ES-I3 (cell line): ENCODE data around the gene RUNX3.
"Not testable (repeated sequence)": the region's sequence is repeated elsewhere in the genome, so short reads cannot be mapped to it uniquely, and the experiment has no call there.

Source experiments
- H3K36me3 ChIP-seq: 2 replicates; pipeline ENCODE4 v1.6.1; 2013; ENCODE audit warnings: mild to moderate bottlenecking, low read length, control low read depth, moderate library complexity; ENCODE audit not compliant: insufficient read depth
- H3K4me1 ChIP-seq: 2 replicates; pipeline ENCODE4 v1.6.1; 2013; ENCODE audit warnings: mild to moderate bottlenecking, control low read depth, low read length; ENCODE audit not compliant: insufficient read depth
- H3K9ac ChIP-seq: 2 replicates; pipeline ENCODE4 v1.6.1; 2013; ENCODE audit warnings: low read depth, mild to moderate bottlenecking, low read length, moderate library complexity
- H3K9me3 ChIP-seq: 2 replicates; pipeline ENCODE4 v1.6.1; 2013; ENCODE audit warnings: mild to moderate bottlenecking, low read length, moderate library complexity; ENCODE audit not compliant: control insufficient read depth, insufficient read depth

The RUNX3 gene

DNA sequence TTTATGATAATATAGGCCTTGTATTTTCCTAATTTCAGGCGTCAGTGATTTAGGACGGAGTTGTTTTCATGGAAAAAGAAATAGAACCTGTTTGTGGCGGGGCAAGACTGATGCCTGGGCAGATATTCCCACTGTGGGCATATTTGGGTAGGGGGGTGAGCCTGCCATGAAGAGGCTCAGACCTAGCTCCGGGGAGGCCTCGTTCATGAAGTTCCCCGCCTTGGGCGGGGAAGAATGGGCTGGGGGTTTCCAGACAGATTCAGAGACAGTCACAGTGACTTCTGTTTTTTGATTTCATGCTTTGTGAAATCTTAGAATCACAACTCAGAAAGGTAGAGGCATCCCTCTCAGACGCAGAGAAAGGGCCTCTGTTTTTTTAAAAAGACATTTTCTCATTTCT is 36.1 kb downstream of the RUNX3 start:
- Histone ChIP-seq H3K9me3 (peaks cover 2% of the 10 kb centered on the region), H3K36me3 (no peaks in the 10 kb centered on the region), H3K4me1 (no peaks in the 10 kb centered on the region), H3K9ac (no peak overlapping the region)

DNA sequence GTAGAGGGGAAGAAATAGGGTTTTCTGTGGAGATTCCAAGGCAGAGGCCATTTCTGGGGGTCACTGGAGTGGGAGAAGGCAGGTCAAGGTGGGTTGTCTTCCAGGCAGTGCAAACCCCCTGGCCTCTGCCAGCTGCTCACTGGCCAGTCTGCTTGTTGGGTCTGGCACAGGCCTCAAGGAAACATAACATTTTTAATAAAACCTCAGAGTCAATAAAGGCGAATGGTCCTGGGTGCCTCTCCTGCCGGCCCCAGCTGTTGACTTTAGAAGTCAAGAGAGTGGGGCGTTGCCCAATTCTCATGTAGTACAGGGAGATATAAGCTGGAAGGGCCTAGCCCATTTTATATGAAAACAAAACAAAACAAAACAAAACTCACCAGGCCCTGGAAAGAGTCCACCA is 36.6 kb downstream of the RUNX3 start:
- Histone ChIP-seq H3K36me3 (no peaks in the 10 kb centered on the region), H3K4me1 (no peaks in the 10 kb centered on the region), H3K9ac (no peak overlapping the region), H3K9me3 (peaks cover 2% of the 10 kb centered on the region)

DNA sequence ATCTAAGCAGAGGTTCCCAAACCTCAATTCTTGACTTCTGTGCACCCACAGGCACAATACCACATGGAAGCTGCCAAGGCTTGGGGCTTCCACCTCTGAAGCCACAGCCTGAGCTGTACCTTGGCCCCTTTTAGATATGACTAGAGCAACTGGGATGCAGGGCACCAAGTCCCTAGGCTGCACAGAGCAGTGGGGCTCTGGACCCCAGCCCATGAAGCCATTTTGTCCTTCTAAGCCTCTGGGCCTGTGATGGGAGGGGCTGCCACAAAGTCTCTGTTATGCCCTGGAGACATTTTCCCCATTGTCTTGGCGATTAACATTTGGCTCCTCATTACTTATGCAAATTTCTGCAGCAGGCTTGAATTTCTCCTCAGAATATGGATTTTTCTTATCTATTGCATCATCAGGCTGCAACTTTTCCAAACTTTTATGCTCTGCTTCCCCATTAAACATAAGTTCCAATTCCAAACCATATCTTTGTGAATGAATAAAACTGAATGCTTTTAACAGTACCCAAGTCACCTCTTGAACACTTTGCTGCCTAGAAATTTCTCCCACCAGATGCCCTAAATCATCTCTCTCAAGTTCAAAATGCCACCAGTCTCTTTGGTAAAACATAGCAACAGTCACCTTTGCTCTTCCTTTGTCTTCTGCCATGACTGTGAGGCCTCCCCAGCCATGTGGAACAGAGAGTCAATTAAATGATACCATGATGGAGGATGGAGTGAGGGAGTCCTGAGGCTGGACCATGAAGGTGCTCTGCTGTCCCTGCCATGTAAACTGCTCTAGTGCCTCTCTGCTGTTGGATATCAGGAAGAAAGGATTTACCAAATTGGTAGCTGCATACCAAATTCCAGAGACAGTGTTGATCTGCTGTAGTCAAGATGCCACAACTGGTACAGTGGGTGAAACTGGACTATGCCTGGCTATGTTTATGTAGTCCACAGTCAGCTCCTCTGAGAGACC is 37.6 kb downstream of the RUNX3 start:
- Histone ChIP-seq H3K9me3 (peaks cover 2% of the 10 kb centered on the region), H3K4me1 (no peaks in the 10 kb centered on the region), H3K36me3 (no peaks in the 10 kb centered on the region), H3K9ac (no peak overlapping the region)

DNA sequence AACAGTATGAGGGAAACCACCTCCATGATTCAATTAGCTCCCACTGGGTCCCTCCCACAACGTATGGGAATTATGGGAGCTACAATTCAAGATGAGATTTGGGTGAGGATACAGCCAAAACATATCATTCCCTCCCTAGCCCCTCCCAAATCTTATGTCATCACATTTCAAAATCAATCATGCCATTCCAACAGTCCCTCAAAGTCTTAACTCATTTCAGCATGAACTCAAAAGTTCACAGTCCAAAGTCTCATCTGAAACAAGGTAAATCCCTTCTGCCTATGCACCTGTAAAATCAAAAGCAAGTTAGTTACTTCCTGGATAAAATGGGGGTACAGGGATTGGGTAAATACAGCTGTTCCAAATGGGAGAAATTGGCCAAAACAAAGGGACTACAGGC is 38.7 kb downstream of the RUNX3 start:
- H3K4me1 ChIP-seq, H3K9ac ChIP-seq, H3K36me3 ChIP-seq, H3K9me3 ChIP-seq: not testable (repeated sequence)

DNA sequence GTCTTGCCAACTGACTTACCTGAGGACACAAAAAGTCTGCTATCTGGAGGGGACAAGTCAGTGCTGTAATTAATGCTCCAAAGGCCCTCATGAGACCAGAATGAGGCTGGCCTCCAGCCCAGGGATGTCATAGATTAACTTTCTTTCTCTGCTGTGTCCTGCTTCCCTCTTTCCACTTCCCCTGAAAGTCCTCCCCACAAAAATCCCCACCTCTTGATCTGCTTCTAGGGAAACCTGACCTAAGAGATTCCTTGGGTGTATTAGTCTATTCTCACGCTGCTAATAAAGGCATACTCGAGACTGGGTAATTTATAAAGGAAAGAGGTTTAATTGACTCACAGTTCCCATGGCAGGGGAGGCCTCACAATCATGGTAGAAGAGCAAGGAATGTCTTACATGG is 39.2 kb downstream of the RUNX3 start:
- no peaks in the 10 kb centered on the region for H3K4me1 ChIP-seq
- peaks cover 2% of the 10 kb centered on the region for H3K9me3 ChIP-seq
- no peaks in the 10 kb centered on the region for H3K36me3 ChIP-seq
- H3K9ac ChIP-seq = no peak overlapping the region

DNA sequence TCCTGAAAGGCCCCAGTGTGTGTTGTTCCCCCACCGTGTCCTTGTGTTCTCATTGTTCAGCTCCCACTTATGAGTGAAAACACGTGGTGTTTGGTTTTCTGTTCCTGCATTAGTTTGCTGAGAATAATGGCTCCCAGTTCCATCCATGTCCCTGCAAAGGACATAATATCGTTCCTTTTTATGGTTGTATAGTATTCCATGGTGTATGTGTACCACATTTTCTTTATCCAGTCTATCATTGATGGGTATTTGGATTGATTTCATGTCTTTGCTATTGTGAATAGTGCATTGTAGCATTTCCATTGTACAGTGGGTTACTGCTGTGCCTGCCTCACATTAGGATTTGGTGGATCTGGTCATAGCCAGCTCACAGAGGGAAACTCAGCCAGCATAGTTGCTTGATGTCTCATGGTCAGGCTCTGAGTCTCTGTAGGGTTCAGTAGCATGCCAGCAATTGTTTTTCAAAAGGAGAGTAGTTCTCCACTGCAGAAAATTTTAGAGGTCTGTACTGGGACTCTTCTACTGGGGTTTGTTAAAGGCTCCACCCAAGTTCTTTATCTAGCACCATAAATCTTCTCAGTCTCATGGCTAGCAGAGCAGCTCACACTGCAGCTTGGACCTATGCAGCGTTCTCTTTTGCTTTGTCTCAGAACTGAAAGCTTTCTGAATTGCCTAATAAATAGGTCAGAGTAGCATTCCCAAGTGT is 41.0 kb downstream of the RUNX3 start:
- H3K36me3 ChIP-seq = no peaks in the 10 kb centered on the region
- H3K9me3 ChIP-seq = peaks cover 4% of the 10 kb centered on the region
- H3K4me1 ChIP-seq = no peaks in the 10 kb centered on the region
- no peak overlapping the region for H3K9ac ChIP-seq

DNA sequence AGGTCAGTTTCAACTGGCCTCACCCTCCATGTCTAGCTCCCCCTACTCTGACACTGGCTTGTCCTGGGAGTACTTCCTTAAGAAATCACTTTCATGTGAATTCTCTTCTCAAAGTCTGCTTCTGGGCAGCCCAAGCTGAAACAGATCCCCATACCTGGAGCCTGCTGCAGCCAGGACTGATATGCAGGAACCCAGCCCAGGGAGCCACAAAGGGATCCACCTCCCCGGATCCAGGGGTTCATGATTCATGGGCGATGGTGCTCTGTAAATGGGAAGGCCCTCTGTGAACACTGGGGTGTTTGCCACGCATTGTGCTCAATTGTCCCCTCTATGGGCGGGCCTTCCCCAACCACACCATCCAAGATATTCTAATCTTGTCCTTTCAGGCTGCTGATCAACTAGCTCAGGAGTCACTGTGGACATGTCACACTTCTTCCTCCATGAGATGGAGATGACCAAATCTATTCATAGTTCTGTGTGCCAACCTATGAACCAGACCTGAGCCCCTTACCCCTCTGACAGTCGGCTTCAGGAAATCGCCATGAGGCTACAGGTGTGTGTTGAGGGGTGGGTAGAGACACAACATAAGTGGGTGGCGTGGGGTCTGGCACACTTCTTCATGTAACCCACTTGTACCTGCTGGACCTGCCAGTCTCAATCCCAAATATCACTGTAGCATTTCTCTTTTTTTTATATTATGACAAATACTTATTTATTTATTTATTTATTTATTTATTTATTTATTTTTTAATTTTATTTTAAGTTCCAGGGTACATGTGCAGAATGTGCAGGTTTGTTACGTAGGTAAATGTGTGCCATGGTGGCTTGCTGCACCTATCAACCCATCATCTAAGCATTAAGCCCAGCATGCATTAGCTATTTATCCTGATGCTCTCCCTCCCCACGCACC is 41.8 kb downstream of the RUNX3 start:
- no peak overlapping the region for H3K9ac ChIP-seq
- H3K36me3 ChIP-seq = no peaks in the 10 kb centered on the region
- H3K4me1 ChIP-seq = no peaks in the 10 kb centered on the region
- H3K9me3 ChIP-seq = peaks cover 7% of the 10 kb centered on the region

DNA sequence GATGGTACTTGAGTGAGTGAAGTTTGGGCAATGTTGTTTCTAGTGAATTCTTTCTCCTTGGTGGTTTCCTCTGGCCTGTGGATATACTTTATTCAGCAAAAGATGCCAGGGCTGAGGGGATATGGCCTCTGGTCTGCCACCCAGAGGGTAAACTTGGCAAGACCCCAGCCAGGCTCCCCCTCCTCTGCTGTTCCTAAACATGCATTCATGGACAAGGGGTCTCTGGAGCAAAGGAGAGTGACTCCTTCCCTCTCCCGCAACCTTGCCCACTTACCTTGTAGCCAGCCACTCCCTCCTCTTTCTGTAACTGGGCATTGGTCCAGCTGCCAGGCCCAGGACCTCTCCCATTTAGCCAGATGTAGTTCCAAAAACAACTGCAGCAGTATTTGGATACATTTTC is 43.8 kb downstream of the RUNX3 start:
- Histone ChIP-seq H3K4me1 (no peaks in the 10 kb centered on the region), H3K9ac (no peak overlapping the region), H3K36me3 (no peaks in the 10 kb centered on the region)

DNA sequence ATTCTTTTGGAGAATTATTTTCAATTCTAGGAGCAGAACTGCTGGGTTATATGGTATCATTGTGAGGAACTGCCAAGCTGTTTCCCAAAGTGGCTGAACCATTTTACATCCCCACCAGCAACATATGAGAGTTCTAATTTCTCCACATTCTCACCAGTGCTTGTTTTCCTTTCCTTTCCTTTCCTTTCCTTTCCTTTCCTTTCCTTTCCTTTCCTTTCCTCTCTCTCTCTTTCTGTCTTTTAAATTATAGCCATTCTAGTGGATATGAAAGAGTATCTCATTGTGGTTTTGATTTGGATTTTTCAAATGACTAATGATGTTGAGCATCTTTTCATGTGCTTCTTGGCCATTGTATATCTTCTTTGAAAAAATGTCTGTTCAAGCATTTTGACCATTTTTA is 45.3 kb downstream of the RUNX3 start:
- H3K9me3 ChIP-seq = peaks cover 7% of the 10 kb centered on the region; the same call in 1 of the 2 replicates
- H3K4me1 ChIP-seq = no peaks in the 10 kb centered on the region
- no peaks in the 10 kb centered on the region for H3K36me3 ChIP-seq
- no peak overlapping the region for H3K9ac ChIP-seq

More for the DNA sequence above, 43.8 kb downstream of the RUNX3 start:
- H3K9me3 ChIP-seq = peaks cover 7% of the 10 kb centered on the region; the same call in 1 of the 2 replicates

DNA sequence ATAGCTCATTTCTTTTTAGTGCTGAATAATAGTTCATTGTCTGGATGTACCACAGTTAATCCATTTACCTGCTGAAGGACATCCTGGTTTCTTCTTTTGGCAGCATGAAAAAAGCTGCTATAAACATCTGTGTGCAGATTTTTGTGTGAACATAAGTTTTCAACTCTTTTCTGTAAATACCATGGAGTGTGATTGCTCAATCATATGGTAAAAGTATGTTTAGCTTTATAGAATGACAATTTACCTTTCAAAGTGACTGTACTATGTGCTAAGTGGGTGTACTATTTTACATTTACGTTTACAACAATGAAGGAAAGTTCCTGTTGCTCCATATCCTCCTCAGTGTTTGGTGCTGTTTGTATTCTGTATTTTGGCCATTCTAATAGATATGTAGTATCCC is 49.0 kb downstream of the RUNX3 start:
- Histone ChIP-seq H3K4me1 (peaks cover 4% of the 10 kb centered on the region; the same call in 1 of the 2 replicates), H3K36me3 (no peaks in the 10 kb centered on the region), H3K9me3 (peaks cover 5% of the 10 kb centered on the region; the same call in 1 of the 2 replicates), H3K9ac (no peak overlapping the region)

DNA sequence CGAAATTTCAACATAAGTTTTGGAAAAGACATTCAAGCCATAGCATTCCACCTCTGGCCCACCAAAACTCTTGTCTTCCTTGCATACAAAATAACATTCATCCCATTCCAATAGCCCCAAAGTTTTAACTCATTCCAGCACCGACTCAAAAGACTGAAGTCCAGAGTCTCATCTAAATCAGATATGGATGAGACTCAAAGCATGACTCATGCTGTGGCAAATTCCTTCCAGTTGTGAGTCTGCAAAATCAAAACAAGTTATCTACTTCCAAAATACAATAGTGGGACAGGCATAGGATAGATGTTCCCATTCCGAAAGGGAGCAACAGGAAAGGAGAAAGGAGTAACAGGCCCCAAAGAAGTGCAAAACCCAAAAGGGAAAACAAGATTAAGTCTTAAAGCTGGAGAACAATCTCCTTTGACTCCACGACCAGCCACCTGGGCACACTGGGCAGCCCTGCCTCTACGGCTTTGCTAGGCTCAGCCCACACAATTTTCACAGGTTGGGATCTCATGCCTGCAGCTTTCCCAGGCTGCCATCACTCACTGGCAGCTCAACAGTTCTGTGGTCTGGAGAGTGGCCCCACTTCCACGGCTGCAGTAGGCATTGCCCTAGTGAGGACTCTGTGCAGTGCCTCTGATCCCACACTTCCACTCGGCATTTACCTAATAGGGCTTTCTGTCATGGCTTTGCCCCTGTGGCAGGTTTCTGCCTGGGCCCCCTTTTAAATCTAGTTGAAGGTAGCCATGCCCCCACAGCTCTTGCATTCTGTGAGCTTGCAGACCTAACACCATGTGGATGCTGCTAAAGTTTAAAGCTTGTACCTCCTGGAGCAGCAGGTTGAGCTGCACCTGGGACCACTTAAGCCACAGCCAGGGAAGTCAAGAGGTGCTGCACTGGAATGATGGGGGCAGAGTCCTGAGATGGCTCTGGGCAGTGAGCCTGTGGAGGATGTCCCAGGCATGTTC is 51.0 kb downstream of the RUNX3 start:
- Histone ChIP-seq H3K9me3 (peaks cover 2% of the 10 kb centered on the region; the same call in 1 of the 2 replicates), H3K4me1 (peaks cover 4% of the 10 kb centered on the region; the same call in 1 of the 2 replicates), H3K36me3 (no peaks in the 10 kb centered on the region), H3K9ac (no peak overlapping the region)

DNA sequence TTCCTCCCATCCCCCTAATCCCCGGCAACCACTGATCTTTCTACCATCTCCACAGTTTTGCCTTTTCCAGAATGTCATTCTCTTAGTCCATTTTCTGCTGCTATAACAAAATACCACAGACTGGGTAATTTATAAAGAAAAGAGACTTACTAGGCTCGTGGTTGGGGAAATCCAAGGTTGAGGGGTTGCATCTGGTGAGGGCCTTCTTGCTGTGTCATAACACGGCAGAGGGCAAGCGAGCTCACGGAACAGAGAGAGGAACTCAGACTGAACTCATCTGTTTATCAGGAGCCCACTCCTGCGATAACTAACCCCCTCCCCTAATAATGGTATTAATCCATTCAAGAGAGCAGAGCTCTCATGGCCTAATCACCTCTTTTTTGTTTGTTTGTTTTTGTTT is 52.0 kb downstream of the RUNX3 start:
- Histone ChIP-seq H3K36me3 (no peaks in the 10 kb centered on the region), H3K4me1 (peaks cover 4% of the 10 kb centered on the region; the same call in 1 of the 2 replicates), H3K9ac (no peak overlapping the region), H3K9me3 (no peaks in the 10 kb centered on the region; the same call in 1 of the 2 replicates)

DNA sequence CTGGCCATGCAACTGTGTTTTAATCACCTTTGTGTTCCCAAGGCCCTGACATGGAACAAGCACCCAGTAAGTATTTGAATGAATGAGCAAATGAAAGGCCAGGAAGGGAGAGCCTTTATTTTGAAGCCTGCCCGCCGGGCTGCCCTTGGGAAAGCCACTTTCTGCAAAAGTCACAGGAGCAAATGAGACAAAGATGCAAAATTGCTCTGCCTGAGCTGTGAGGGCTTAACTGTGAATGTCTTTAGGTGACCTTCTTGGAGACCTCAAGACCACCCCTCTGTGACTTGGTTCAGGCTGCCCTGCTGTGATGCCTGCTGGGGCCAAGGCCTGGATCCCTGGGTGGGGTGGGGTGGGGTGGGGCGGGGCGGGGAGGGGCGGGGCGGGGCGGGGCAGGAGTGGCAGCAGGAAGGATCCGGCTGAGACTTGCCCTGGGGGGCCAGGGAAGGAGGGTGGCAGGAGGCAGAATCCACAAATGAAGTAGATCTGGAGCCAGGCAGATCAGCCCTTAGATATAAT is 54.0 kb downstream of the RUNX3 start:
- no peaks in the 10 kb centered on the region for H3K36me3 ChIP-seq
- no peaks in the 10 kb centered on the region; the same call in 1 of the 2 replicates for H3K9me3 ChIP-seq
- H3K9ac ChIP-seq = no peak overlapping the region
- peaks cover 4% of the 10 kb centered on the region; the same call in 1 of the 2 replicates for H3K4me1 ChIP-seq
